HG03442 (cell line): ENCODE data around the gene PTGES.

ENCODE experiments used
- ATAC-seq: cut with Tn5 transposase; IDR thresholded peaks from one replicate; pipeline ENCODE4 v1.9.1; 2021; ENCODE audit warnings: mild to moderate bottlenecking, moderate library complexity; ENCODE audit not compliant: unreplicated experiment

PTGES gene

GRCh38 chr9:129695870-129696269 lies 57.0 kb downstream of the PTGES start:
- no peak for ATAC-seq

- no peak for ATAC-seq
These were observed 58.6 kb downstream of the PTGES start for GRCh38 chr9:129694243-129694646.

- no peak for ATAC-seq
These were observed 59.1 kb downstream of the PTGES start for GRCh38 chr9:129693741-129694140.

- ATAC-seq: no peak
These were observed 60.3 kb downstream of the PTGES start for GRCh38 chr9:129692534-129692933.
